Lower leg skin (tissue), 4 donors: Measurements from ENCODE around the gene KDM4B. TPM values are rescaled to one million over a fixed set of nuclear protein-coding genes. Genes with fewer than 3 reads are reported as not detected.

ENCODE experiments used
- DNase-seq, 2 donors: peaks; one replicate each; pipeline ENCODE4 v3.0.0-alpha.2; 2019; ENCODE audit warnings: low spot score in 2 of 2
- H3K4me3 ChIP-seq: fragments of 200-600 bp; sonication (generic); 2 replicates; pipeline ENCODE4 v1.5.1; 2017; ENCODE audit warnings: mild to moderate bottlenecking, low read depth; ENCODE audit not compliant: poor library complexity, severe bottlenecking
- CTCF ChIP-seq, 3 donors: fragments of 450-650 bp; IDR thresholded peaks; one replicate each; pipeline ENCODE4 v1.5.1; 2016; ENCODE audit warnings: antibody characterized with exemption in 3 of 3, mild to moderate bottlenecking in 3 of 3, moderate library complexity in 2 of 3
- POLR2A ChIP-seq, 2 donors: fragments of 450-650 bp; IDR thresholded peaks; one replicate each; pipeline ENCODE4 v1.6.1; 2016 to 2017; ENCODE audit warnings: antibody characterized with exemption in 2 of 2, mild to moderate bottlenecking in 1 of 2, moderate library complexity in 1 of 2
- WGBS, 2 donors: methylation state at CpG; one replicate each; pipeline ENCODE4 v1.1.5; 2018; 5-methylcytosine and 5-hydroxymethylcytosine counted together
- intact Hi-C: fragments of 100-400 bp; cut with DNase I; formaldehyde crosslinking; loops from one replicate; pipeline ENCODE4 v1.15.0; 2023; ENCODE audit warnings: low total_unique reads
- total RNA-seq, 4 donors: library from RNA; depleted of rRNA; stranded (reverse); fragments of >200 nt; gene quantifications; one replicate each; pipeline ENCODE4 v1.1.0, GENCODE V29; 2016

Gene KDM4B
- total RNA-seq, 4 donors from 2014 or later, result 40.1 to 71.4 (median 51.3) TPM

GRCh38 chr19:4976401-4977298 is 7.7 kb downstream of the KDM4B start:
- intact Hi-C loops, result no loop called here
- no peak overlapping the region for H3K4me3 ChIP-seq
- DNase-seq, result peak; percentile 88 to 94
- TF ChIP-seq CTCF (IDR thresholded peaks at IDR 0.05) (no peak), POLR2A (IDR thresholded peaks at IDR 0.05) (no peak)
- WGBS, 2 donors, result 13 to 14% methylated on average over 31 to 33 of the region's 33 CpGs

GRCh38 chr19:4977299-4978174 is 8.6 kb downstream of the KDM4B start:
- no peak for DNase-seq
- 51 to 53% methylated on average over 27 to 31 of the region's 36 CpGs for WGBS, 2 donors
- intact Hi-C loops, result no loop called here
- TF ChIP-seq POLR2A (IDR thresholded peaks at IDR 0.05) (no peak), CTCF (IDR thresholded peaks at IDR 0.05) (no peak)
- no peak overlapping the region for H3K4me3 ChIP-seq

- no peak for DNase-seq
- 84 to 85% methylated on average over 8 of the region's 8 CpGs for WGBS, 2 donors
- H3K4me3 ChIP-seq, result no peak overlapping the region
- TF ChIP-seq CTCF (IDR thresholded peaks at IDR 0.05) (no peak), POLR2A (IDR thresholded peaks at IDR 0.05) (no peak)
- intact Hi-C loops, result no loop called here
Measured at GRCh38 chr19:4979211-4979807, 10.4 kb downstream of the KDM4B start.

GRCh38 chr19:4980067-4980466 is 11.2 kb downstream of the KDM4B start:
- 77 to 92% methylated on average over 3 of the region's 3 CpGs for WGBS, 2 donors
- intact Hi-C loops, result no loop called here
- TF ChIP-seq POLR2A (IDR thresholded peaks at IDR 0.05), result no peak
- no peak for TF ChIP-seq CTCF (IDR thresholded peaks at IDR 0.05)
- no peak for DNase-seq
- no peak overlapping the region for H3K4me3 ChIP-seq

GRCh38 chr19:4980838-4981680 is 12.1 kb downstream of the KDM4B start:
- H3K4me3 ChIP-seq, result no peak overlapping the region
- no peak for DNase-seq
- intact Hi-C loops, result no loop called here
- WGBS, 2 donors, result 76 to 84% methylated on average over 16 to 24 of the region's 27 CpGs
- TF ChIP-seq POLR2A (IDR thresholded peaks at IDR 0.05) (no peak), CTCF (IDR thresholded peaks at IDR 0.05) (no peak)
